BJ (cell line): ENCODE results near the gene CPEB1. TPM values are rescaled to one million over a fixed set of nuclear protein-coding genes. Genes with fewer than 3 reads are reported as not detected.

Source experiments
- CTCF ChIA-PET: fragments of 350-600 bp; formaldehyde crosslinking; extraction: SDS; loops from one replicate; lab custom pipeline; 2021; ENCODE audit warnings: antibody characterized with exemption, inconsistent platforms; lab: Yijun Ruan, JAX
- POLR2A ChIA-PET: fragments of 300-600 bp; sonication (Branson Sonifier 250); formaldehyde crosslinking; extraction: SDS; loops from one replicate; lab custom pipeline; 2021; ENCODE audit warnings: antibody characterized with exemption; lab: Charles Lee
- DNase-seq: peaks from one replicate; pipeline ENCODE4 v3.0.0-alpha.2; 2011; ENCODE audit warnings: low read depth
- H3K27me3 ChIP-seq: 2 replicates; pipeline ENCODE4 v1.6.0; 2011; ENCODE audit warnings: low read length; ENCODE audit not compliant: control insufficient read depth, insufficient read depth
- H3K36me3 ChIP-seq: 2 replicates; pipeline ENCODE4 v1.5.1; 2011; ENCODE audit warnings: low read length; ENCODE audit not compliant: control insufficient read depth, insufficient read depth
- H3K4me3 ChIP-seq: 2 replicates; pipeline ENCODE4 v1.5.1; 2011; ENCODE audit warnings: low read depth, mild to moderate bottlenecking, control low read depth, low read length
- polyA plus RNA-seq: library from polyadenylated mRNA; depleted of rRNA; stranded (reverse); fragments of >200 nt; gene quantifications from 2 replicates; pipeline ENCODE4 v1.2.3, GENCODE V29; 2011
- TF ChIP-seq, protein P1 (sequence below): IDR thresholded peaks from 2 replicates; pipeline ENCODE4 v1.5.1; 2011; ENCODE audit warnings: low read depth, mild to moderate bottlenecking, control low read depth, inconsistent platforms, low read length, moderate library complexity; ENCODE audit not compliant: insufficient read depth

The CPEB1 gene
- polyA plus RNA-seq, 1 experiment = 4.1 TPM

DNA sequence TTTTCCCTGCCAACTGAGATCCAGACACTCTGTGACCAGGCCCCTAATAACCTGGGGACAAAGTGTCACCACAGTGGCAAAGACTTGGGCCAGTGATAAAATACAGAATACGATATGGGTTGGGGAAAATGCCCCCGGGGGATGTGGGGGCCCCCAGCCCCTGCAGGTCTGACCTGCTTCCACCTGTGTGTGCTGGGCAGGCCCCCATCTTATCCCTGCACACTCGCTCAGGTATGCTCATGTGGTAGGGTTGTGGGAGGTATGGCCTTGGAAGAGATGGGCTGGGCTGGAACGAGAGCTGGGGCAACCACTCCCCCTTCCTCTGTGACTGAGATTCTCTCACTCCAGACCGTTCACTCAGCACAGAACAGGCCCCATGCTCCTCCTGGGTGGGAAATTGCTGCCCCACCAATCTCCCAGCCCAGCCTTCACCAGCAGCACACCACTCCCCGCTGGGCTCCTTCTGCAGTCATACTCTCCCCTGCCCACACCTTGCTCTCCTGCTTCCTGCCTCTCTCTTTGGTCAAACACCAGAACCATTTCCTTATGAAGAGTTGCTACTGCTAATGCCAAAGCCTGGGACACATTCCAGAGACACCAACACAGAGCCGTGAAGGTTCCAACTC, 9.6 kb upstream of the CPEB1 start:
- POLR2A ChIA-PET = no interaction called here
- Histone ChIP-seq H3K36me3 (no peaks in the 10 kb centered on the region), H3K4me3 (no peak overlapping the region), H3K27me3 (no peaks in the 10 kb centered on the region)
- CTCF ChIA-PET = no interaction called here
- no peak for DNase-seq
- TF ChIP-seq, protein P1, sequence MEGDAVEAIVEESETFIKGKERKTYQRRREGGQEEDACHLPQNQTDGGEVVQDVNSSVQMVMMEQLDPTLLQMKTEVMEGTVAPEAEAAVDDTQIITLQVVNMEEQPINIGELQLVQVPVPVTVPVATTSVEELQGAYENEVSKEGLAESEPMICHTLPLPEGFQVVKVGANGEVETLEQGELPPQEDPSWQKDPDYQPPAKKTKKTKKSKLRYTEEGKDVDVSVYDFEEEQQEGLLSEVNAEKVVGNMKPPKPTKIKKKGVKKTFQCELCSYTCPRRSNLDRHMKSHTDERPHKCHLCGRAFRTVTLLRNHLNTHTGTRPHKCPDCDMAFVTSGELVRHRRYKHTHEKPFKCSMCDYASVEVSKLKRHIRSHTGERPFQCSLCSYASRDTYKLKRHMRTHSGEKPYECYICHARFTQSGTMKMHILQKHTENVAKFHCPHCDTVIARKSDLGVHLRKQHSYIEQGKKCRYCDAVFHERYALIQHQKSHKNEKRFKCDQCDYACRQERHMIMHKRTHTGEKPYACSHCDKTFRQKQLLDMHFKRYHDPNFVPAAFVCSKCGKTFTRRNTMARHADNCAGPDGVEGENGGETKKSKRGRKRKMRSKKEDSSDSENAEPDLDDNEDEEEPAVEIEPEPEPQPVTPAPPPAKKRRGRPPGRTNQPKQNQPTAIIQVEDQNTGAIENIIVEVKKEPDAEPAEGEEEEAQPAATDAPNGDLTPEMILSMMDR = no peak

DNA sequence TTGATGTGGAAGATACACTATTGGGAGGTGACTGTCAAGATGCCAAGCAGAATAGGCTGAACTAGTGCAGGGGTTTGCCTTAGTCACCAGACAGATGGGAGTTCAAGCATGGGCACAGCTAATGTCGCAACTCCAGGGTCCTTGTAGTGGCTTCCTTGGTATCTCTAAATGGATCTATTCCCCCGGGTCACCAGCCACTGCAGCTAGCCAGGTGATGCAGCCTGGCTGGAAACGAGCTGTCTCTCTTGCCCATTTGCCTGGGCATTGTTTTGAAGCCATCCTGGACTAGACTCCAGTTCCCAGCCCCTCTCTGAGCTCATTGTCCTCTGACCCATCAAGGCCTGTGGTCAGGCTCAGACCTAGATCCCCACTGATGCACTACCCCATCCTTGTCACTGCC, 8.4 kb upstream of the CPEB1 start:
- POLR2A ChIA-PET = no interaction called here
- H3K4me3 ChIP-seq = no peak overlapping the region
- H3K36me3 ChIP-seq = no peaks in the 10 kb centered on the region
- no peak for DNase-seq
- H3K27me3 ChIP-seq = no peaks in the 10 kb centered on the region
- TF ChIP-seq, protein P1 = no peak
- CTCF ChIA-PET = no interaction called here

DNA sequence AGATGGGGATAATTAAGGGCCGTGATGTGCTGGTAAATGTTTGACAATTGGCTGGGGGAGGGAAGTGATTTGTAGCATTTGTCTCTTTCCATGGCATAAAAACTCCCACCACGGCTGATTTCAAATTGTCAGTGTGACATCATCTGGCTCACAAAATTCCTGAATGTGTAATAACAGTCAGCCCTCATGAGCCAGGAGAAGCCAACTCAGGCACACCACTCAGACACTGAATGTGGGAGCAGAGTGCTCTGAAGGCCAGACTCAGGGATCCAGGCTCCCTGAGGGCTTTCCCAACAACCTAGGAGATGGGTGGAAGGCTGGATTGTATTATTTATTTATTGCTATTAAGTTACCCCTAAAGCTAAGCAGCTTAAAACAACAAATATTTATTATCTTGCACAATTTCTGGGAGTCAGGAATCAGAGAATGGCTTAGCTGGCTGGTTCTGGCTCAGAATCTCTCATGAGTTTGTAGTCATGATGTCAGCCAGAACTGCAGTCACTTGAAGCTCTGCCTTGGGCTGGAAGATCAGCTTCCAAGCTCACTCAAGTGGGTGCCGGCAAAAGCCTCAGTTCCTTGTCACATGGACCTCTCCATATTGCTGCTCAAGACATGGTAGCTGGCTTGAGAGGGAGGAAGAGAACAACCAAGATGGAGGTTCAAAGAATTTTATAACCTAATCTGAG, 6.5 kb upstream of the CPEB1 start:
- peaks cover 4% of the 10 kb centered on the region for H3K27me3 ChIP-seq
- TF ChIP-seq, protein P1 = no peak
- no peak overlapping the region for H3K4me3 ChIP-seq
- DNase-seq = no peak
- H3K36me3 ChIP-seq = no peaks in the 10 kb centered on the region
- POLR2A ChIA-PET = no interaction called here
- CTCF ChIA-PET = no interaction called here

DNA sequence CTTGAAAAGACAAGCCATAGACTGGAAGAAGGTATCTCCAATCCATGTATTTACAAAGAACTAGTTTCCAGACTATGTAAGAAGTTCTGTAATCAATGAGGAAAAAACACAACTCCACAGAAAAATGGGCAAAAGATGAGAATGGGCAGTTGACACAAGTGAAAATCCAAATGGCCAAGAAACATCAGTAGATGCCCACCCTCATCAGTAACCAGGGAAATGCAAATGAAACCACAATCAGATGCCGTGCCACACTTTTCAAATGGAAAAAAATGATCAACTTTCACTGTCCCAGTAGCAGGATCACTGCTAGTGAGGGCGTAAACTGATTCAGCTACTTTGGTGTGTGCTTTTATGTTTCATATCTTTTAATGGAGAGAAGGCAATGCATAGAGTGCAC, 4.5 kb upstream of the CPEB1 start:
- no peaks in the 10 kb centered on the region for H3K36me3 ChIP-seq
- no peak overlapping the region for H3K4me3 ChIP-seq
- DNase-seq = no peak
- ChIA-PET CTCF (no interaction called here), POLR2A (no interaction called here)
- TF ChIP-seq, protein P1 = no peak
- peaks cover 8% of the 10 kb centered on the region for H3K27me3 ChIP-seq

DNA sequence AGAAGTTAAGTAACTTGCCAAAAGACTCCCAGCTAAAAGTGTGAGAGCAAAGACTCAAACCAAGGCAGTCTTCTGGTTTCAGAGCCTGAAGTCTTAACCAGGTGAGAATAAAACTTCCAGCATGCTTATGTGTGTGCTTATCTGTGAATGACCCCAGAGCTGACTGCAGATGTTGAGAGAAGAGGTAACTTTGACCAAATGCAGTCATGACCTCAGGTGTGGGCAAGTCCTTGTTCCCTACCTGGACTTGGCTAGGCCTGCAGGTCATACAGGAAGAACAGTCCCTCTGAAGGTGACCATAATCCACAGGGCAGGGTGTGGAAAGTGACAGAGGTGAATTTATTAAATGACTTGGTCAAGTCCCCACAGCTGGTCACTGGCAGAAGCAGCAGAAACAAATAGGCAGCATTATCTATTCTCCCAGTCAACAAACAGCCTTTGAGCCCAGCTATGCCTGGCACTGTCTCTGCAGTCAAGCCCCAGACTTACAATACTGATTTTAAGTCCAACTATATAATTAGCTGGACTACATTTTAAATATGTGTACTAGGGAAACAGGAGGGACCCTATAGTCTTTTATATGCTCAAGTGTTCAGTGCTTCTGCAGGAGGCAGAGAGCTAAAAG, 3.0 kb upstream of the CPEB1 start:
- H3K36me3 ChIP-seq = no peaks in the 10 kb centered on the region
- CTCF ChIA-PET = no interaction called here
- no peak overlapping the region for H3K4me3 ChIP-seq
- TF ChIP-seq, protein P1 = no peak
- POLR2A ChIA-PET = no interaction called here
- no peak for DNase-seq
- peaks cover 14% of the 10 kb centered on the region for H3K27me3 ChIP-seq
